Panc1 (cell line): ENCODE results near the gene CCR5AS.
A peak's percentile ranks its signal among the peaks of the same experiment; 100 is the strongest.

ENCODE experiments used
- ATAC-seq: fragments of 200-7000 bp; cut with Tn5 transposase; 2 replicates; pipeline ENCODE4 v1.9.1; 2020; ENCODE audit warnings: mild to moderate bottlenecking, moderate library complexity
- BruUV-seq: library from RNA; stranded (reverse); fragments of 400-500 nt; replicated peaks from 2 replicates; lab custom pipeline; 2021; lab: Mats Ljungman, UMichigan
- CTCF ChIA-PET: fragments of 300-600 bp; sonication (Branson Sonifier 250); formaldehyde crosslinking; loops from one replicate; lab custom pipeline; 2022; ENCODE audit warnings: antibody characterized with exemption; lab: Charles Lee
- POLR2A ChIA-PET: fragments of 300-600 bp; sonication (Branson Sonifier 250); formaldehyde crosslinking; loops from one replicate; lab custom pipeline; 2022; ENCODE audit warnings: antibody characterized with exemption; lab: Charles Lee
- DNase-seq: peaks from one replicate; pipeline ENCODE4 v3.0.0-alpha.2; 2010; ENCODE audit warnings: low read depth, low spot score
- H3K27ac ChIP-seq: 2 replicates; pipeline ENCODE4 v1.5.1; 2011; ENCODE audit warnings: mild to moderate bottlenecking, low read length, inconsistent platforms
- H3K27me3 ChIP-seq: fragments of 200-500 bp; sonication (Bioruptor generic); 2 replicates; pipeline ENCODE4 v1.6.0; 2014; ENCODE audit warnings: low read length, inconsistent platforms; ENCODE audit not compliant: control insufficient read depth, insufficient read depth
- H3K36me3 ChIP-seq: fragments of 200-500 bp; sonication (Bioruptor generic); 2 replicates; pipeline ENCODE4 v1.5.1; 2014; ENCODE audit warnings: inconsistent platforms, mild to moderate bottlenecking, low read length, moderate library complexity; ENCODE audit not compliant: control insufficient read depth, insufficient read depth
- H3K4me1 ChIP-seq: 2 replicates; pipeline ENCODE4 v1.5.1; 2011; ENCODE audit warnings: inconsistent platforms, mild to moderate bottlenecking, low read length, moderate library complexity; ENCODE audit not compliant: control insufficient read depth, insufficient read depth
- H3K4me3 ChIP-seq, 2 experiments: 2 replicates each; pipeline ENCODE4 v1.5.1; 2011 to 2012; ENCODE audit warnings: low read depth in 2 of 2, low read length in 2 of 2, mild to moderate bottlenecking in 2 of 2, inconsistent platforms in 1 of 2, moderate library complexity in 1 of 2
- H3K9me3 ChIP-seq: fragments of 200-500 bp; sonication (Bioruptor generic); 2 replicates; pipeline ENCODE4 v1.5.1; 2014; ENCODE audit warnings: low read depth, mild to moderate bottlenecking, inconsistent platforms, low read length, moderate library complexity; ENCODE audit not compliant: control insufficient read depth, insufficient read depth
- CTCF ChIP-seq: fragments of 450-650 bp; IDR thresholded peaks from 2 replicates; pipeline ENCODE4 v1.5.1; 2017; ENCODE audit warnings: mild to moderate bottlenecking
- POLR2AphosphoS5 ChIP-seq: IDR thresholded peaks from 2 replicates; pipeline ENCODE4 v1.6.1; 2012; ENCODE audit warnings: mild to moderate bottlenecking, low read depth, low read length, moderate library complexity
- REST ChIP-seq, 2 experiments: IDR thresholded peaks; 2 replicates each; pipeline ENCODE4 v1.6.1; 2011 to 2012; ENCODE audit warnings: low read depth in 2 of 2, control low read depth in 1 of 2, low read length in 1 of 2, mild to moderate bottlenecking in 1 of 2, moderate library complexity in 1 of 2; ENCODE audit not compliant: insufficient read depth in 1 of 2
- SIN3A ChIP-seq: IDR thresholded peaks from 2 replicates; pipeline ENCODE4 v1.6.1; 2012; ENCODE audit warnings: low read depth, mild to moderate bottlenecking, low read length, moderate library complexity, borderline replicate concordance; ENCODE audit not compliant: insufficient read depth
- TCF7L2 ChIP-seq: IDR thresholded peaks from 2 replicates; pipeline ENCODE4 v1.6.1; 2011; ENCODE audit warnings: mild to moderate bottlenecking, low read depth, low read length, inconsistent platforms
- in situ Hi-C: cut with HindIII; loops from 2 replicates; pipeline ENCODE4 v1.10.0; 2016; ENCODE audit warnings: low sequenced_read_pairs, low pct_unique_long_range_greater_than_20kb
- intact Hi-C: fragments of 100-400 bp; cut with micrococcal nuclease; formaldehyde crosslinking; loops from one replicate; pipeline ENCODE4 v1.10.0; 2022; ENCODE audit not compliant: unreplicated experiment

CCR5AS gene

GRCh38 chr3:46374755-46375154 is 32.1 kb downstream of the CCR5AS start:
- Histone ChIP-seq H3K4me1 (no peaks in the 10 kb centered on the region), H3K9me3 (no peaks in the 10 kb centered on the region), H3K27me3 (no peaks in the 10 kb centered on the region; the same call in none of the 2 replicates), H3K4me3 (no peak overlapping the region), H3K27ac (no peak overlapping the region), H3K36me3 (no peaks in the 10 kb centered on the region)
- DNase-seq (no peak), ATAC-seq (no peak)
- no TSS peak for BruUV-seq
- CTCF ChIA-PET, result no interaction called here
- intact Hi-C loops (loop anchor here (10.0 kb wide), 2 partner anchors 290 to 440 kb away; no protein-coding TSS in a partner anchor), in situ Hi-C loops (no loop called here)
- POLR2A ChIA-PET, result no interaction called here
- no peak for TF ChIP-seq SIN3A

GRCh38 chr3:46372492-46373359 is 34.1 kb downstream of the CCR5AS start:
- H3K36me3 ChIP-seq, result no peaks in the 10 kb centered on the region
- in situ Hi-C loops, result no loop called here
- TF ChIP-seq TCF7L2 (no peak), POLR2AphosphoS5 (no peak), CTCF (peak; percentile 63)
- no peaks in the 10 kb centered on the region; the same call in none of the 2 replicates for H3K27me3 ChIP-seq
- ATAC-seq (no peak), DNase-seq (no peak)
- no peaks in the 10 kb centered on the region for H3K9me3 ChIP-seq
- H3K27ac ChIP-seq, result no peak overlapping the region
- ChIA-PET POLR2A (no interaction called here), CTCF (no interaction called here)
- intact Hi-C loops, result loop anchor here (10.0 kb wide), 2 partner anchors 288 to 438 kb away; no protein-coding TSS in a partner anchor
- H3K4me3 ChIP-seq, result no peak overlapping the region
- no peaks in the 10 kb centered on the region for H3K4me1 ChIP-seq
- BruUV-seq, result no TSS peak

GRCh38 chr3:46371519-46372340 is 35.1 kb downstream of the CCR5AS start:
- H3K9me3 ChIP-seq, result no peaks in the 10 kb centered on the region
- no peaks in the 10 kb centered on the region for H3K4me1 ChIP-seq
- no peak overlapping the region for H3K27ac ChIP-seq
- no peak overlapping the region for H3K4me3 ChIP-seq
- DNase-seq (no peak), ATAC-seq (no peak)
- no TSS peak for BruUV-seq
- CTCF ChIA-PET, result no interaction called here
- POLR2A ChIA-PET, result no interaction called here
- TF ChIP-seq POLR2AphosphoS5 (no peak), SIN3A (no peak), REST (IDR thresholded peaks at IDR 0.05; ENCODE audit: insufficient read depth in 1 of 2, low read depth in 2 of 2, low read length in 1 of 2) (no peak), CTCF (no peak)
- no peaks in the 10 kb centered on the region for H3K36me3 ChIP-seq
- in situ Hi-C loops (no loop called here), intact Hi-C loops (loop anchor here (10.0 kb wide), 2 partner anchors 287 to 437 kb away; no protein-coding TSS in a partner anchor)
- no peaks in the 10 kb centered on the region; the same call in none of the 2 replicates for H3K27me3 ChIP-seq
